Loucy (cell line): ENCODE data around the gene PSMA6.

Experiments used
- CTCF ChIP-seq: fragments of 200-600 bp; sonication (generic); conservative IDR thresholded peaks from 2 replicates; pipeline ENCODE4 v1.5.1; 2014; ENCODE audit warnings: mild to moderate bottlenecking, antibody characterized with exemption, low read length
- EZH2phosphoT487 ChIP-seq: fragments of 200-600 bp; IDR thresholded peaks from 2 replicates; pipeline ENCODE4 v1.6.1; 2018; ENCODE audit warnings: antibody characterized with exemption, mild to moderate bottlenecking, moderate library complexity, borderline replicate concordance

- TF ChIP-seq CTCF, result no peak
- TF ChIP-seq EZH2phosphoT487, result no peak
These were observed 12.8 kb downstream of the PSMA6 start for GRCh38 chr14:35304812-35305462.
